H1 (cell line): Measurements from ENCODE around the gene NAA10.

Source experiments
- ASH2L ChIP-seq: fragments of 200-600, 300-600 bp; sonication (generic); IDR thresholded peaks from one replicate; pipeline ENCODE4 v1.7.1; 2017; ENCODE audit warnings: low read length
- BACH1 ChIP-seq: IDR thresholded peaks from 2 replicates; pipeline ENCODE4 v1.6.1; 2012; ENCODE audit warnings: low read length, improper control_type of control experiment
- CEBPB ChIP-seq: IDR thresholded peaks from 2 replicates; pipeline ENCODE4 v1.6.1; 2012; ENCODE audit warnings: low read depth, low read length
- EP300 ChIP-seq, 2 experiments: IDR thresholded peaks; 1 replicate in 1 of 2; 2 replicates in 1 of 2; pipeline ENCODE4 v1.6.1; 2011 to 2012; ENCODE audit warnings: low read depth in 2 of 2, low read length in 2 of 2, mild to moderate bottlenecking in 2 of 2, borderline replicate concordance in 1 of 2, inconsistent platforms in 1 of 2, moderate library complexity in 1 of 2
- EZH2 ChIP-seq: fragments of 200-600 bp; sonication (generic); IDR thresholded peaks from 2 replicates; pipeline ENCODE4 v1.7.1; 2012; ENCODE audit warnings: low read depth, mild to moderate bottlenecking, moderate library complexity, low read length, inconsistent platforms; ENCODE audit not compliant: severe bottlenecking
- GTF2F1 ChIP-seq: IDR thresholded peaks from 2 replicates; pipeline ENCODE4 v1.6.1; 2012; ENCODE audit warnings: low read depth, low read length, improper control_type of control experiment, borderline replicate concordance
- JUND ChIP-seq: IDR thresholded peaks from 2 replicates; pipeline ENCODE4 v1.6.1; 2011; ENCODE audit warnings: mild to moderate bottlenecking, improper control_type of control experiment, low read length
- POLR2A ChIP-seq, 2 experiments: IDR thresholded peaks; 1 replicate in 1 of 2; 2 replicates in 1 of 2; pipeline ENCODE4 v1.6.1; 2011; ENCODE audit warnings: low read depth in 2 of 2, low read length in 2 of 2, mild to moderate bottlenecking in 2 of 2; ENCODE audit errors: control extremely low read depth in 1 of 2
- POLR2AphosphoS5 ChIP-seq: IDR thresholded peaks from 2 replicates; pipeline ENCODE4 v1.6.1; 2011; ENCODE audit warnings: low read depth, low read length
- SUZ12 ChIP-seq: fragments of 200-600 bp; sonication (generic); IDR thresholded peaks from 2 replicates; pipeline ENCODE4 v1.6.1; 2012; ENCODE audit warnings: mild to moderate bottlenecking, inconsistent platforms, low read length, moderate library complexity, mixed read lengths
- ZNF274 ChIP-seq: IDR thresholded peaks from 2 replicates; pipeline ENCODE4 v1.7.0; 2012; ENCODE audit warnings: low read length, borderline replicate concordance; ENCODE audit errors: extremely low read depth
- TF ChIP-seq, protein P1 (sequence below), 3 experiments: IDR thresholded peaks; 1 replicate in 2 of 3; 2 replicates in 1 of 3; pipeline versions ENCODE4 v1.5.1 to v1.6.1; 2011; ENCODE audit warnings: low read length in 3 of 3, mild to moderate bottlenecking in 3 of 3, inconsistent platforms in 2 of 3, low read depth in 1 of 3, moderate library complexity in 1 of 3; ENCODE audit not compliant: insufficient read depth in 1 of 3; ENCODE audit errors: control extremely low read depth in 1 of 3

DNA sequence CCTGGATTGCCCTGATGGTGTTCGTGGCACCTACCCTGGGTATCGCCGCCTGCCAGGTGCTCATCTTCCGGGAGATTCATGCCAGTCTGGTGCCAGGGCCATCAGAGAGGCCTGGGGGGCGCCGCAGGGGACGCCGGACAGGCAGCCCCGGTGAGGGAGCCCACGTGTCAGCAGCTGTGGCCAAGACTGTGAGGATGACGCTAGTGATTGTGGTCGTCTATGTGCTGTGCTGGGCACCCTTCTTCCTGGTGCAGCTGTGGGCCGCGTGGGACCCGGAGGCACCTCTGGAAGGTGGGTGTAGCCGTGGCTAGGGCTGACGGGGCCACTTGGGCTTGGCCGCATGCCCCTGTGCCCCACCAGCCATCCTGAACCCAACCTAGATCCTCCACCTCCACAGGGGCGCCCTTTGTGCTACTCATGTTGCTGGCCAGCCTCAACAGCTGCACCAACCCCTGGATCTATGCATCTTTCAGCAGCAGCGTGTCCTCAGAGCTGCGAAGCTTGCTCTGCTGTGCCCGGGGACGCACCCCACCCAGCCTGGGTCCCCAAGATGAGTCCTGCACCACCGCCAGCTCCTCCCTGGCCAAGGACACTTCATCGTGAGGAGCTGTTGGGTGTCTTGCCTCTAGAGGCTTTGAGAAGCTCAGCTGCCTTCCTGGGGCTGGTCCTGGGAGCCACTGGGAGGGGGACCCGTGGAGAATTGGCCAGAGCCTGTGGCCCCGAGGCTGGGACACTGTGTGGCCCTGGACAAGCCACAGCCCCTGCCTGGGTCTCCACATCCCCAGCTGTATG lies 28.5 kb downstream of the NAA10 start:
- no peak for TF ChIP-seq ZNF274
- TF ChIP-seq, protein P1, sequence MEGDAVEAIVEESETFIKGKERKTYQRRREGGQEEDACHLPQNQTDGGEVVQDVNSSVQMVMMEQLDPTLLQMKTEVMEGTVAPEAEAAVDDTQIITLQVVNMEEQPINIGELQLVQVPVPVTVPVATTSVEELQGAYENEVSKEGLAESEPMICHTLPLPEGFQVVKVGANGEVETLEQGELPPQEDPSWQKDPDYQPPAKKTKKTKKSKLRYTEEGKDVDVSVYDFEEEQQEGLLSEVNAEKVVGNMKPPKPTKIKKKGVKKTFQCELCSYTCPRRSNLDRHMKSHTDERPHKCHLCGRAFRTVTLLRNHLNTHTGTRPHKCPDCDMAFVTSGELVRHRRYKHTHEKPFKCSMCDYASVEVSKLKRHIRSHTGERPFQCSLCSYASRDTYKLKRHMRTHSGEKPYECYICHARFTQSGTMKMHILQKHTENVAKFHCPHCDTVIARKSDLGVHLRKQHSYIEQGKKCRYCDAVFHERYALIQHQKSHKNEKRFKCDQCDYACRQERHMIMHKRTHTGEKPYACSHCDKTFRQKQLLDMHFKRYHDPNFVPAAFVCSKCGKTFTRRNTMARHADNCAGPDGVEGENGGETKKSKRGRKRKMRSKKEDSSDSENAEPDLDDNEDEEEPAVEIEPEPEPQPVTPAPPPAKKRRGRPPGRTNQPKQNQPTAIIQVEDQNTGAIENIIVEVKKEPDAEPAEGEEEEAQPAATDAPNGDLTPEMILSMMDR (IDR thresholded peaks at IDR 0.05; ENCODE audit: control extremely low read depth in 1 of 3, insufficient read depth in 1 of 3, low read depth in 1 of 3, low read length in 3 of 3): no peak
- TF ChIP-seq POLR2AphosphoS5: no peak
- no peak for TF ChIP-seq EZH2
- TF ChIP-seq CEBPB: no peak
- no peak for TF ChIP-seq GTF2F1
- TF ChIP-seq EP300 (IDR thresholded peaks at IDR 0.05; ENCODE audit: borderline replicate concordance in 1 of 2, low read depth in 2 of 2, low read length in 2 of 2): no peak
- no peak for TF ChIP-seq BACH1
- TF ChIP-seq ASH2L: no peak
- TF ChIP-seq POLR2A (IDR thresholded peaks at IDR 0.05; ENCODE audit: control extremely low read depth in 1 of 2, low read depth in 2 of 2, low read length in 2 of 2): no peak
- TF ChIP-seq SUZ12: no peak
- no peak for TF ChIP-seq JUND
